HG02610 (cell line): ENCODE results near the gene SNX30.

Experiments used
- ATAC-seq: cut with Tn5 transposase; IDR thresholded peaks from one replicate; pipeline ENCODE4 v1.9.1; 2021; ENCODE audit warnings: mild to moderate bottlenecking, moderate library complexity; ENCODE audit not compliant: unreplicated experiment

Gene SNX30

DNA sequence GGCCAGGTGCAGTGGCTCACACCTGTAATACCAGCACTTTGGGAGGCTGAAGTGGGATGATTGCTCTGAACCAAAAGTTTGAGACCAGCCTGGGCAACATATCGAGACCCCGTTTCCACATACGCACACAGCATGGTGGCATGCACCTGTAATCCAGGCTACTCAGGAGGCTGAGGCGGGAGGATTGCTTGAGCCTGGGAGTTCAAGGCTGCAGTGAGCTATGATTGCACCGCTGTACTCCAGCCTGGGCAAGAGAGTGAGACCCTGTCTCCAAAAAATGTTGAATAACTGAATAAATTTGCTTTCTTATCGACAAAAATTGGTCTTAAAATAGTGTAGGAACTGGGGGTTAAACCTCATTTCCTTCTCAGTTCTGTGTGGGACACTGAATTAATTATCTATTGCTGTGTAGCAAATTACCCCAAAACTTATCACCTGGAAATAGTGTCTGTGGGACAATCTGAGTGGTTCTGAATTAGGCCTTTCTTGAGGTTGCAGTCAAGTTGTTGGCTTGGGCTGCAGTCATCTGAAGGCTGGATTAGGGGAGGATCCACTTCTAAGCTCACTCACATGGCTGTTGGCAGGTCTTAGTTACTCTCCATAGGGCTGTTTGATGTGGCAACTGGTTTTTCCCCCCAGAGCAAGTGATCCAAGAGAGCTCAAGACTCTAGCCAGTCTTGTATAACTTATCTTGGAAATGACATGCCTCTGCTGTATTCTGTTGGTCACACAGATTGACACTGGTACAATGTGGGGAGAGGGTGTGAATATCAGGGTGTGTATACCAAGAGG, 2.0 kb downstream of the SNX30 start:
- ATAC-seq = no peak

DNA sequence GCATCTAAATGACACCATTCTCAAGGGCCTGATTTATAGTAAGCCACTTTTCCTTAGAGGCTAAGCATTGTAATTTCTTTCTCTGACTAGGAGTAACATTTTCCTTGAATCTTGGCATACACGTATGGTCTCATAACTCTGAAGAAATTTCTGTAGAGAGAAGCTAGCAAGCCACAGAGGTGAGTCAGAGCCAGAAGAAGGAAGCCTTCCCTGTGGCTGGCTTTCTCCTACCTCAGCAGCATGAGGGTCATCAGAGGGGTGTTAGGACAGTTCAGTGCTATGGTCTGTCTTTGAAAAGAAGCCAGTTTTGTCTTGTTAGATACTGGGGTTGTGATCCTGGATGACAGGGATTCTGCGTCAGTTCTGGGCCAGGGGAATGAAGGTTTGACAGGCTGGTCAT, 3.2 kb downstream of the SNX30 start:
- no peak for ATAC-seq

DNA sequence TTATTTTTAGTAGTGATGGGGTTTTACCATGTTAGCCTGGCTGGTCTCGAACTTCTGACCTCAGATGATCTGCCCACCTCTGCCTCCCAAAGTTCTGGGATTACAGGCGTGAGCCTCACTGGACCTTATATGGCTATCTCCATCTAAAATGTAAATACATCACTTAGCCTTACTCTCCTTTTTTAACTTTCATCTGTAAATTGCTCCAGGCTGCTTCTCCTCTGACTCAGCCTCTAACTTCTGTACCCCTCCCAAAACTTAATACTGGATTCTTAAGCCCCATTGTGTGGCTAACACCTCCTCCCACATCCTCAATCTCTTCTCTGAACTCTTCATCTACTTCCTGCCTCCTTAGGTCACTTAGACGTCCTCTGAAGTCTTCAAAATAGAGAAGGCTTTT, 4.0 kb downstream of the SNX30 start:
- ATAC-seq = peak; percentile 36

DNA sequence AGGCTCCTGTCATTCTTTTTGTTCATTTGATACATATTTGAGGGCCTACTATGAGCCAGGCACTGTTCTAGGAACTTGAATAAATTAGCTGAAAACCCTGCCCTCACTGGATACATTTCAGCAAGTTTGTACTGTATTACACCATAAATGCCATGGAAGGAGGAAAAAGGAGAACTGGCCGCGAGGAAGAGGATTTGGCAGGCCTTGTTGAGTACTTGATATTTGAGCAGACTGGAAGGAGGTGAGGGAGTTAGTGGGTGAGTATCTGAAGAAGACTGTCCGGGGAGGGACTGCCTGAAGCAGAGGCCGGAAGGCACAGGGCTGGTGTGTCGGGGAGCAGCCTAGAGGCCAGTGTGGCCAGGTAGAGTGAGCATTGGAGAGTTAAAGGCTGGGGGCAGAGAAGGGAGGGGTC, 4.5 kb downstream of the SNX30 start:
- ATAC-seq = no peak

DNA sequence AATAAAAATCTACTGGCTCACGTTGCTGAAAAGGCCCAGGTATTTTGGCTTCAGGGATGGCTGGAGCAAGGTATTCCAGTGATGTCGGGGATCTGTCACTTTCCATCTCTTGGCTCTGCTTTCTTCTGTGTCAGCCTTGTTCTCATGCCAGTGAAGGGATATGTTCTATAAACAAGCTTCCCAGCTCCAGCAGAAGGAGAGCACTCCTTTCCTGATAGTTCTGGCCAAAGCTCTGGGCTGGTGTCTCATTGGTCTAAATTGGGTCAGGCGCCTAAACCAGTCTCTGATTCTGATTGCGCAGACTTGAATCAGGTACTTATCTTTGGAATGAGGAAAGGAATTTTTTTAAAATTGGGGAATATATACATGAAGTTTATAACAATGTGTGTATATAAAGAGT, 5.1 kb downstream of the SNX30 start:
- ATAC-seq = no peak

DNA sequence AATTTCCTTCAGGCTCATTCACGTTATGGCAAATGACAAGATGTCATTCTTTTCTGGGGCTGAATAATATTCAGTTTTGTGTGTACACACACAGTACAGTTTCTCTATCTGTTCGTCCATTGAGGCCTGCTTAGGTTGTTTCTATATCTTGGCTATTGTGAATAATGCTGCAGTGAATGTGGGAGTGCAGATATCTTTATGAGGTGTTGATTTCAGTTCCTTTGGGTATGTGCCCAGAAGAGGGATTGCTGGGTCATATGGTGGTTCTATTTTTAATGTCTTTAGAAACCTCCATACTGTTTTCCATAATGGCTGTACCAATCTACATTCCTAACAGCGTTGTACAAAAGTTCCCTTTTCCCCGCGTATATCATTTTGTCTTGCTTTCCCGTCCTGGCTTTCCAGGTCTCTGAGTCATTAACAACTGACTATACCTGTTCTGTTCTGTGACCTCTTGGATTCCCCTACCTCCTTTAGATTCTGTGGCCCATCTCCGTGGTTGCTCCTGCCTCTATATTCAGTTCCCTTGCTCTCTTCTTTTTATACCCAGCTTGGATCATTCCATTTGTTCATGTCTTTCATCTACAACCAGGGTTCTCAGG, 6.8 kb downstream of the SNX30 start:
- no peak for ATAC-seq

DNA sequence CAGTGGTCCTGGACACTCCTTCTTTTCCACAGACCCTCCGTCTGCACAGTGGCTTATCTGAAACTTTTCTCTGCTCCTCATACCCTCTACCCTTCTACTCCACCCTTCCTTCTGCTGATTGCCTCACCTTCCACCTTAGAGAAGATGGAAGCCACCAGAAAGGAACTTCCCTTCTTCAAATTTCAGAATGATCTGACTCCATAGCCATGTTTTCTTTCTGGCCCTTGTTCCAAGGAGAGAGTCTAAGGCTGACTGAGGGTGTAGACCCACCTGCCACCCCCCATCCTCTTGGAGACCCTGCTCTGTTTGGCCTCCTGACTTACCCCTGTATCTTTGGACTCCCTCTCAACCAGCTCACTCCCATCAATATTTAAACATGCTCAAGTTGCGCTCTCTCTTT, 7.4 kb downstream of the SNX30 start:
- ATAC-seq = no peak

DNA sequence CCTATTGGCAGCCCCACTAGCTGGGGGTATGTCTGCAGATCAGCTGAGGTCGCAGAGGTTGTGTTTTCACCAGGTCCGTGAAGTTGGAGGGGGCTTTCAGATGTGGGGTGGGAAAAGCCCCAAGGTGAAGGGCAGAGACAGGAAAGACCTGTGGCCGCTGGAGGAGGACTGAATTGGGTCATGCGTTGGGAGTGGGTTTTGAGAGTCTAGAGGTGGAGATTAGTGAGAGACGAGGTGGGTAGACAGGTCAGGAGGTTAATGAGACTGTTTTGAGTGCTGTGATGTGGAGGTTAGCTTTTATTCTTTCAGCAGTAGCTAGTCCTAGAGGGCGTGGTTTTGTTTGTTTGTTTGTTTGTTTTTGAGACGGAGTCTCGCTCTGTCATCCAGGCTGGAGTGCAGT, 10.3 kb downstream of the SNX30 start:
- ATAC-seq = no peak

DNA sequence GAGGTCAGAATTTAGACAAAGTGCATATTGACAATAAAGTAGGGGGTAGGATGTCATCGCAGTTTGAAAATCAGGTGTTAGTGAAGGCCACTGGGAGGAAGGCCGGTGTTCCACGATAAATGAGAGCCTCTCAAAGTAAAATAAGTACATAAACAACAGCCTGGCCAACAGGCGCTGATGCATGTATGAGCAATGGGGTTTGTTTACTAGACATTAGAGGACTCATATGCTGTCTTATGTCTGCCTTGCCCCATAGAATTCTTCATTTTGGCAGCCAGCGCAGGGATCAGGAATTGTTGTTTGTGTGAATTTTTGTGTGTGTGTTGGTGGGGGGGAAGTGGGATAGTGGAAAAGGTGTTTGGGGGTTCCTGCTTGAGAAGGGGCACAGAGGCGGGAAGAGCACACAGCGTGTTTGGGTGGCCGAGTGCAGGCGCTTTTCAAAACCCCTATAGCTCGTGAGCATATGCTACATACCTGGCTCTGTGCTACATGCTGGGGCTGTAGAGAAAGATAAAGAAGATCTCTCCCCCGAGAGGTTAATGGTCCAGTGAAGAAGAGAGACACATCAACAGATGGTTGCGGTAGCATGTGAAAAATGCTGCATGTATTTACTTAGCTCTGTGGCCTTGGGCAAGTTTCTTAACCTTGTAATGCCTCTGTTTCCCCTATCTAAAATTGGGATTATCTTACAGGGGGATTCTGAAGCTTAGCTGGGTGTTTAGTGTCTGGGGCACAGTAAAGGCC, 11.5 kb downstream of the SNX30 start:
- ATAC-seq = no peak

DNA sequence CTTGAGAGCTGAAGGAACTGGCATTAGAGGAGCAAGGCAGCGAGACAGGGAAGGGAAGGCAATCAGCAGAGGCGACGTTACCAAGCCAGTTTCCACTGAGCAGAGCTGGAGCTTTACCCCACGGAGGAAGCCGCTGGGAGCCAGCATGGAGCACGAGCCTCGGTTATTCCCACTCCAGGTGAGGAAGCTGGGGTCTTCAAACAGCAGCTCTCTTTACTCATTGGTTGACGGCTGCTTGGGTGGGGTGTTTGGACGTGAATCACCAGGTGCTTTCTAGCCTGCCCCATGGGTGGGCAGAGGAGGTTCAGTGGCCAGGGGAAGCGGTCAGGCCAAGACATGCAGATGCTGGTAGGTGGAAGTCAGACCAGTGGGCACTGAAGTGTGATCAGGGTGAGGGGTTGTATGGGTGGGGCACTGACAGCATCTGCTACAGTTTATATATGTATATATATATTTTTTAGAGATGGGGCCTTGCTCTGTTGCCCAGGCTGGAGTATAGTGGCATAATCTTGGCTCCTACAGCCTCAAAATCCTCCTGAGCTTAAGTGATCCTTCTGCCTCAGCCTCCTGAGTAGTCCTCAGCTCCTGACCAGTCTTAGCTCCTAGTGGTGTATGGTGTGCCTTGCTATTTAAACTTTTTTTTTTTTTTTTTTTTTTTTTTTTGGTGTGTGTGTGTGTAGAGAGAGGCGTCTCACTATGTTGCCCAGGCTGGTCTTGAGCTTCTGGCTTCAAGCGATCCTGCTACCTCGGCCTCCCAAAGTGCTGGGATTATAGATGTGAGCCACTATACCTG, 12.4 kb downstream of the SNX30 start:
- no peak for ATAC-seq

DNA sequence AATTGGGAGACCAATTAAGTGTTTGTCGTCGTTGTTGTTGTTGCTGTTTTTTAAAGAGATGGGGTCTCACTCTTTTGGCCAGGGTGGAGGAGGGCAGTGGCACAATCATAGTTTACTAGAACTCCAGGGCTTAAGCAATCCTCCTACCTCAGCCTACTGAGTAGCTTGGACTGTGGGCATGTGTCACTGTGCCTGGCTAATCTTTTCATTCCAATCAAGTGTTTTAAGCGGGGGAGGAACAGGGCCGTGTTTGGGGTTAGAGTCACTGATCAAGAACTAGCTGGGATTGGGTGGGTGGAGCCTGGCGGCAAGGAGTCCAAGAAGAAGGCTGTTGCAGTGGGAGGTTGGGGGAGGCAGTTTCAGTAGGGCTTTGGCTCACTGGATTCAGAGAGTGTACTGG, 13.8 kb downstream of the SNX30 start:
- no peak for ATAC-seq

DNA sequence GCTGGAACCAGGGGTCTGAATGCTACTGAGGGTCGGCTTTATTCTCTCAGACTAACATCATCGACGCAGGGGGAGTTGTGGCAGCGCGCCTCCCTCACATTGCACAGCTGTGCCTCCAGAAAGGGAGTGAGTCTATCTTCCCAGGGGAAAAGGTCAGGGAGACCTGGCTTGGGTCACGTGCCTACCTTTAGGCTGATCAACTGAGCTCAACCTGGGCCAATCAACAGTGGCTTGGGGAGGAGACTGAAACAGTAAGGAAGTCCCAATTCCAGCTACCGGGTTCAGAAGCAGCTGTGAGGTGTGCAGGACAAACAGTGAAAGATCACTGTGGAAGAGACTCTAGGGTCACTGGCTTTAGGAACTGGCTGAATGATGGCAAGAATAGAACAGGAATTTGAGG, 14.3 kb downstream of the SNX30 start:
- ATAC-seq = no peak

DNA sequence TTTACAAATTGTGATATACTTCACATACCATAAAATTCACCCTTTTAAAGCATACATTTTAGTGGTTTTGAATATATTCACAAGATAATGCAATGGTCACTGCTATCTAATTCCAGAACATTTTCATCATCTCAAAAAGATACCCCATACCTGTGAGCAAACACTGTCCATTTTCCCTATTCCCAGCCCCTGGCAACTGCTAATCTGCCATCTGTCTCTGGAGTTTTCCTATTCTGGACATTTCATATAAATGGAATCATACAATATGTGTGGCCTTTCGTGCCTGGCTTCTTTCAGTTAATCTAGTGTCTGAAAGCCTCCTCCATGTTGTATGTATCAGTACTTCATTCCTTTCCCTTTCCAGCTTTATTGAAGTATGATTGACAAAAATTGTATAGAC, 14.7 kb downstream of the SNX30 start:
- no peak for ATAC-seq

DNA sequence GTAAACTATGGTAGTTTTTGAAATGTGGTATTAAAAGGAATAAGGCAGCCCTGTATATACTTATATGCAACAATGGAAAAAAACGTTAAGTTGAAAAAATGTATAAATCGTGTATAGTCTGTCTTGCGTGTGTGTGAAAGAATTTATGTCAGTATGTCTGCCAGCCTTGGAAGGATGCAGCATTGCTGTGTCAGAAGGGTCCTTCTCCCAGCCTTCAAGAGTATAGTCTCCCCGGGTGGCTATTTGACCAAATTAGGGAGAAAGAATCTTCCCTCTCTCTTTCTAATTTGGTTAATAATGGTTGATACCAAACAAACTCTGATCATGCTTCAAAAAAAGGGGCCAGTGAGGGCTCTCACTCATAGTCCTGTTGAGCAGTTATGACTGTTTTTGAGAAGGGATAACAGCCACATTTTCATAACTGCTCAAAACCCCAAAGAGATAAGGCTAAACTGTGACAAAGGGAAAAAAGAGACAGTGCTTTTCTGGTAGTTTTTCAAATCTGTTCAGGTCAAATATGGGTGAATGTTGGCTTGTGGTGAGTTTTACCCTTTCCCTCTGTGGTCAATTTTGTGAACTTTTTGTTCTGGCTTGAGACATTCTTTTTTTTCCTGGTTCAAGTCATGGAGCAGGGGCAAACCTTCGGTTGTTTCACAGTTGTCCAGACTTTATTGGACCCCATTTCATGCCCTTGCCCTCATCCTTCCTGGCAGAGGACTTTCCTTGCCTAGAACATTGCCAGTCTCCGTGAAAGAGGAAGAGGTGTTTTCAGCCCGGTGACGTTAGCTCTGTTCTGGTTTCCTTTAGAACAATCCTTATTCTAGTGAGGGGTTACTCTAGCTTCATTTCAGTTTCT, 21.0 kb downstream of the SNX30 start:
- no peak for ATAC-seq

DNA sequence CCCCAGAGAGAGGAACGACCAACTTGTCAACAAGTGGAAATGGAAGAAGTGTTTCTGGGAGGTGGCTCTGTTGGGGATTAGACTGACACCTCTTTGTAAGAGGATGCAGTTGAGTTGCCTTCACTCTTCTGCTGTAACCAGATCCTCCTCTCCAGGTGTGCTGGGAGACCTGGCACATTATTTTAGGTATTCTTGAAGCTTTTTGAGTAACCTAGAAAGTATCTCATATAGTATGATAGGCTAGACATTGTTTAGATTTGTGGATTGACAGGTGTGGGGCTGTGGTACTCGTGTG, 21.6 kb downstream of the SNX30 start:
- no peak for ATAC-seq

DNA sequence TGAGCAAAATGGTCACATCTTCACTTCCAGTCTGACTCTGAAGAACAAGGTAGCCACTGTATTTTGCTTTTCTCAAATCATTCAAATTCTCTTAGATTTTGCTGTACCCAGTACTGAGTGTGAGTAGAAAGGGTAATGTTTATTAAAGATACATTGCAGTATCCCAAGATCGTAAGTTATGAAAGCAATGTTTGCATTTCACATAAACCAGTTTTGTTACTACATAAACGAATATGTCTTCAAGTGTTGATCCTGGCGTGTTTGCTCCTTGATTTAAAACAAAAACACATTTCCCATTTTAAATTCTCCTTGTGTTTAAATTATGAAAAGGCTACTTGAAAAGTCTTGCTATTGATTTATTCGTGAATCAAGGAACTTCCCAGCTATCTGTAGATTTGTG, 22.0 kb downstream of the SNX30 start:
- no peak for ATAC-seq

DNA sequence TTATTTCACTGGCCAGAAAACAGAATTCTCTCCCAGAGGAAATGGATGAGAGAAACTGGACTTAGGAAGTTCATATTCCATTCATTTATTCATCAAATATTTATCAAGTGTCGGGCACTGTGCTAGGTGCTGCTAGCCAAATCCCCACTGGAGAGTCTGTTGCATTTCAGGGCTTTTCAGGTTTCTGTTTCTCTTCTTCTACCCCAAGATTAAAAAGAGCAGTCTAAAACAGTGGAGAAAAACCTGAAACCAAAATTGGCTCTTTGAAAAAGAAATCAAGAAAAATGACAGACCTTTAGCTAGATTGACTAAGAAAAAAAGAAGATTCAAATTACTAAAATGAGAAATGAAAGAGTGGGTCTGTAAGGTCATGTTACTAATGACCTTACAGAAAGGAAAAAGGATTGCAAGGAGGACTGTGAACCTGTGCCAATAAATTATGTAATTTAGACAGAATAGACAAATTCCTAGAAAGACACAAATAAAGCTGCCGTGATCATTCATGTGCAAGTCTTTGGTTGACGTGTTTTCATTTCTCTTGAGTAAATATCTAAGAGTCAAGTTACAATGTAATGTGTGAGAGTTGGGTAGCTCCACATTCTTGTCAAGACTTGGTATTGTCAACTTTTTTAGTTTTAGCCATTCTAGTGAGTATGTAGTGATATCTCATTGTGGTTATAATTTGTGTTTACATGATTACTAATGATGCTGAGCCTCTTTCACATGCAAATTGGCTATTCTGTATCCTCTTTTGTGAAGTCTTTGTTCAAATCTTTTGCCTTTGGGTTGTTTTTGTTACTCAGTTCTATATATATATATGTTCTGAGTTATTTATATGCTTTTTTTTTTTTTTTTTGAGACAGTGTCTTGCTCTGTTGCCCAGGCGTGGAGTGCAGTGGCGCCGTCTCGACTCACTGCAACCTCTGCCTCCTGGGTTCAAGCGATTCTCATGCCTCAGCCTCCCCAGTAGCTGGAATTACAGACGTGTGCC, 23.7 kb downstream of the SNX30 start:
- peak; percentile 39 for ATAC-seq

DNA sequence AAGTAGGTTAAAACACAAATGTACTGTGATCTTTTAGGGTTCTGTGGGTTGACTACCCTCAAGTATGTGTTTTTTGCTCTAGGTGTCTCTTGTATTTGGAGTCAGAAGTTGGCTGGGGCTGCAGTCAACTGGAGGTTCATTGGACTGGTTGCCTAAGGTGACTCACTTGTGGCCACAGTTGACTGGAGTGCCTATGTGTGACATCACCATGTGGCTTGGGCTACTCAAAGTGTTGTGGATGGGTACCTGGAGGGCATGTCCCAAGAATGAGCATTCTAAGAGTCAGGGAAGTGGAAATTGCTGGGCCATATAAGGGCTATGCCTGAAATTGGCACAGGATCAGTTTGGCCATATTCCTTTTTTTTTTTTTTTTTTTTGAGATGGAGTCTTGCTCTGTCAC, 27.4 kb downstream of the SNX30 start:
- ATAC-seq = no peak

DNA sequence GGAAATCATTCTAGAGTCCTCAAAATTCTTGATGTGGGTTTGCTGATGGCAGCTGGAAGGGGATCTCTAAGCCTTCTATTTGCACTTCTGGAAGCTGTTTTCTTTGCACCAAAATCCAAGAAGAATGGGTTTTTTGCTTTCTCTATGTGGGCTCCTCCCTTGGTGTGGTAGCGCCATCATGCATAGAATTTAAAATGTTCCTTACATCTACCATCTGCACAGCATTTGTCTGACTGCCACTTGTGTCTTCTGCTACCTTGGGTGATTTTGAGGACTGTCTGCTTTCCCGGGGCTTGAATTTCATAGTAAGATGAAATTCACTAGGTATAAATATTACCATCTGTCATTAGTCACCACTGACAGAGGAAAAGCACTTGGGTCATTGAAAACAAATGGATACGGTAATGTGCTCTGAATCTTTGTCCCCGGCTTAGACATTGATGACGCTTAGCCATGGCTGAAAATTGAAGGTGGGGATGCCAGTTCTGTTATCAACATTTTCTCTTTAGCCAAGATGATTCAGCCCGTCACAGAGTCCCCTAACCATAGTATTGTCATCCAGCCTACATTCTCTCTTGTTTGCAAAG, 30.0 kb downstream of the SNX30 start:
- no peak for ATAC-seq
